Measurements from ENCODE around the gene RAD23B.

GRCh38 chr9:107330420-107330819 lies 47.3 kb downstream of the RAD23B start:
- no peak for TF ChIP-seq CTCF (IDR thresholded peaks at IDR 0.05)
- no peak for TF ChIP-seq POLR2A (IDR thresholded peaks at IDR 0.05)

All from esophagus squamous epithelium (tissue), 4 donors.